ENCODE measurements around the gene ACAA1. TPM values are rescaled to one million over a fixed set of nuclear protein-coding genes. Genes with fewer than 3 reads are reported as not detected.

Gene ACAA1
- total and polyA plus RNA-seq, 2 of the 13 experiments (the other 11 are each of a cell fraction or from before 2014, with no cell fraction given), result 60.8 to 188 TPM

DNA sequence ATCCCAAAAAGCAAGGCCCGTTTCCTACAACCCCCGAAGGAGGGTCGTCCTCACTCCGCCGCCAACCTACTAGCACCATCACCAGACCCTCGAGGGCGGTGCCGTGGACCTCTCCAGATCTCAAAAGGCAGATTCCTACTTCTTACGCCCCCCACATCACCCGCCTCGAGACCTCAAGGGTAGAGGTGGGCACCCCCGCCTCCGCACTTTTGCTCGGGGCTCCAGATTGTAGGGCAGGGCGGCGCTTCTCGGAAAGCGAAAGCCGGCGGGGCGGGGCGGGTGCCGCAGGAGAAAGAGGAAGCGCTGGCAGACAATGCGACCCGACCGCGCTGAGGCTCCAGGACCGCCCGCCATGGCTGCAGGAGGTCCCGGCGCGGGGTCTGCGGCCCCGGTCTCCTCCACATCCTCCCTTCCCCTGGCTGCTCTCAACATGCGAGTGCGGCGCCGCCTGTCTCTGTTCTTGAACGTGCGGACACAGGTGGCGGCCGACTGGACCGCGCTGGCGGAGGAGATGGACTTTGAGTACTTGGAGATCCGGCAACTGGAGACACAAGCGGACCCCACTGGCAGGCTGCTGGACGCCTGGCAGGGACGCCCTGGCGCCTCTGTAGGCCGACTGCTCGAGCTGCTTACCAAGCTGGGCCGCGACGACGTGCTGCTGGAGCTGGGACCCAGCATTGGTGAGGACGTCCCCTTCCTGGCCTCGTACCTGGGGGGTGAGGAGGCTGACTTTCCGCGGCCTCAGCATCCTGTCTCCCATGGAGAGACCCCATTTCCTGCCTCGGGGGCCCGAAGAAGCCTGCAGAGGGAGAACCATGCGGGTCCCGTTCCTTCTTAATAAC, 1.6 kb upstream of the ACAA1 start, which contains the start of gene MYD88 (continued):
- TF ChIP-seq ZBTB21 (CRISPR knock-in tag; IDR thresholded peaks at IDR 0.05), result no peak
- TF ChIP-seq ZNF136 (CRISPR knock-in tag; IDR thresholded peaks at IDR 0.05; ENCODE audit: low read depth), result no peak
- no peak for TF ChIP-seq NR1H2 (CRISPR knock-in tag; IDR thresholded peaks at IDR 0.05; ENCODE audit: borderline replicate concordance, low read depth)
- TF ChIP-seq ZNF260 (CRISPR knock-in tag; IDR thresholded peaks at IDR 0.05; ENCODE audit: borderline replicate concordance, low read depth), result no peak
- TF ChIP-seq, protein P1, sequence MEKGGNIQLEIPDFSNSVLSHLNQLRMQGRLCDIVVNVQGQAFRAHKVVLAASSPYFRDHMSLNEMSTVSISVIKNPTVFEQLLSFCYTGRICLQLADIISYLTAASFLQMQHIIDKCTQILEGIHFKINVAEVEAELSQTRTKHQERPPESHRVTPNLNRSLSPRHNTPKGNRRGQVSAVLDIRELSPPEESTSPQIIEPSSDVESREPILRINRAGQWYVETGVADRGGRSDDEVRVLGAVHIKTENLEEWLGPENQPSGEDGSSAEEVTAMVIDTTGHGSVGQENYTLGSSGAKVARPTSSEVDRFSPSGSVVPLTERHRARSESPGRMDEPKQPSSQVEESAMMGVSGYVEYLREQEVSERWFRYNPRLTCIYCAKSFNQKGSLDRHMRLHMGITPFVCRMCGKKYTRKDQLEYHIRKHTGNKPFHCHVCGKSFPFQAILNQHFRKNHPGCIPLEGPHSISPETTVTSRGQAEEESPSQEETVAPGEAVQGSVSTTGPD (CRISPR knock-in tag; IDR thresholded peaks at IDR 0.05), result no peak
- TF ChIP-seq, protein P2, sequence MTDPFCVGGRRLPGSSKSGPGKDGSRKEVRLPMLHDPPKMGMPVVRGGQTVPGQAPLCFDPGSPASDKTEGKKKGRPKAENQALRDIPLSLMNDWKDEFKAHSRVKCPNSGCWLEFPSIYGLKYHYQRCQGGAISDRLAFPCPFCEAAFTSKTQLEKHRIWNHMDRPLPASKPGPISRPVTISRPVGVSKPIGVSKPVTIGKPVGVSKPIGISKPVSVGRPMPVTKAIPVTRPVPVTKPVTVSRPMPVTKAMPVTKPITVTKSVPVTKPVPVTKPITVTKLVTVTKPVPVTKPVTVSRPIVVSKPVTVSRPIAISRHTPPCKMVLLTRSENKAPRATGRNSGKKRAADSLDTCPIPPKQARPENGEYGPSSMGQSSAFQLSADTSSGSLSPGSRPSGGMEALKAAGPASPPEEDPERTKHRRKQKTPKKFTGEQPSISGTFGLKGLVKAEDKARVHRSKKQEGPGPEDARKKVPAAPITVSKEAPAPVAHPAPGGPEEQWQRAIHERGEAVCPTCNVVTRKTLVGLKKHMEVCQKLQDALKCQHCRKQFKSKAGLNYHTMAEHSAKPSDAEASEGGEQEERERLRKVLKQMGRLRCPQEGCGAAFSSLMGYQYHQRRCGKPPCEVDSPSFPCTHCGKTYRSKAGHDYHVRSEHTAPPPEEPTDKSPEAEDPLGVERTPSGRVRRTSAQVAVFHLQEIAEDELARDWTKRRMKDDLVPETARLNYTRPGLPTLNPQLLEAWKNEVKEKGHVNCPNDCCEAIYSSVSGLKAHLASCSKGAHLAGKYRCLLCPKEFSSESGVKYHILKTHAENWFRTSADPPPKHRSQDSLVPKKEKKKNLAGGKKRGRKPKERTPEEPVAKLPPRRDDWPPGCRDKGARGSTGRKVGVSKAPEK (CRISPR knock-in tag; IDR thresholded peaks at IDR 0.05; ENCODE audit: borderline replicate concordance), result no peak; the same call in 1 of the 2 replicates
- peak; percentile 89 for TF ChIP-seq ZSCAN21 (CRISPR knock-in tag; IDR thresholded peaks at IDR 0.05; ENCODE audit: borderline replicate concordance)
- TF ChIP-seq TCF7L2 (IDR thresholded peaks at IDR 0.05; ENCODE audit: low read depth, low read length), result no peak
- TF ChIP-seq ZNF83 (CRISPR knock-in tag; IDR thresholded peaks at IDR 0.05; ENCODE audit: borderline replicate concordance), result peak; percentile 38; the same call in 1 of the 2 replicates
- TF ChIP-seq ELF1 (CRISPR knock-in tag; IDR thresholded peaks at IDR 0.05), result peak; percentile 47; the same call in 1 of the 2 replicates
- TF ChIP-seq SATB2 (CRISPR knock-in tag; IDR thresholded peaks at IDR 0.05), result no peak
- peak; percentile 79 for TF ChIP-seq ZNF563 (CRISPR knock-in tag; IDR thresholded peaks at IDR 0.05)
- TF ChIP-seq, protein P3, sequence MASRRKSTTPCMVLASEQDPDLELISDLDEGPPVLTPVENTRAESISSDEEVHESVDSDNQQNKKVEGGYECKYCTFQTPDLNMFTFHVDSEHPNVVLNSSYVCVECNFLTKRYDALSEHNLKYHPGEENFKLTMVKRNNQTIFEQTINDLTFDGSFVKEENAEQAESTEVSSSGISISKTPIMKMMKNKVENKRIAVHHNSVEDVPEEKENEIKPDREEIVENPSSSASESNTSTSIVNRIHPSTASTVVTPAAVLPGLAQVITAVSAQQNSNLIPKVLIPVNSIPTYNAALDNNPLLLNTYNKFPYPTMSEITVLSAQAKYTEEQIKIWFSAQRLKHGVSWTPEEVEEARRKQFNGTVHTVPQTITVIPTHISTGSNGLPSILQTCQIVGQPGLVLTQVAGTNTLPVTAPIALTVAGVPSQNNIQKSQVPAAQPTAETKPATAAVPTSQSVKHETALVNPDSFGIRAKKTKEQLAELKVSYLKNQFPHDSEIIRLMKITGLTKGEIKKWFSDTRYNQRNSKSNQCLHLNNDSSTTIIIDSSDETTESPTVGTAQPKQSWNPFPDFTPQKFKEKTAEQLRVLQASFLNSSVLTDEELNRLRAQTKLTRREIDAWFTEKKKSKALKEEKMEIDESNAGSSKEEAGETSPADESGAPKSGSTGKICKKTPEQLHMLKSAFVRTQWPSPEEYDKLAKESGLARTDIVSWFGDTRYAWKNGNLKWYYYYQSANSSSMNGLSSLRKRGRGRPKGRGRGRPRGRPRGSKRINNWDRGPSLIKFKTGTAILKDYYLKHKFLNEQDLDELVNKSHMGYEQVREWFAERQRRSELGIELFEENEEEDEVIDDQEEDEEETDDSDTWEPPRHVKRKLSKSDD (CRISPR knock-in tag; IDR thresholded peaks at IDR 0.05; ENCODE audit: low read depth), result peak; percentile 51; the same call in 1 of the 2 replicates
- TF ChIP-seq KDM1A (CRISPR knock-in tag; IDR thresholded peaks at IDR 0.05), result no peak
- TF ChIP-seq SIN3B (IDR thresholded peaks at IDR 0.05; ENCODE audit: low read length), result no peak
- TF ChIP-seq RBM39 (IDR thresholded peaks at IDR 0.05; ENCODE audit: low read depth, low read length, poor library complexity, severe bottlenecking), result peak; percentile 86
- TF ChIP-seq, protein P4, sequence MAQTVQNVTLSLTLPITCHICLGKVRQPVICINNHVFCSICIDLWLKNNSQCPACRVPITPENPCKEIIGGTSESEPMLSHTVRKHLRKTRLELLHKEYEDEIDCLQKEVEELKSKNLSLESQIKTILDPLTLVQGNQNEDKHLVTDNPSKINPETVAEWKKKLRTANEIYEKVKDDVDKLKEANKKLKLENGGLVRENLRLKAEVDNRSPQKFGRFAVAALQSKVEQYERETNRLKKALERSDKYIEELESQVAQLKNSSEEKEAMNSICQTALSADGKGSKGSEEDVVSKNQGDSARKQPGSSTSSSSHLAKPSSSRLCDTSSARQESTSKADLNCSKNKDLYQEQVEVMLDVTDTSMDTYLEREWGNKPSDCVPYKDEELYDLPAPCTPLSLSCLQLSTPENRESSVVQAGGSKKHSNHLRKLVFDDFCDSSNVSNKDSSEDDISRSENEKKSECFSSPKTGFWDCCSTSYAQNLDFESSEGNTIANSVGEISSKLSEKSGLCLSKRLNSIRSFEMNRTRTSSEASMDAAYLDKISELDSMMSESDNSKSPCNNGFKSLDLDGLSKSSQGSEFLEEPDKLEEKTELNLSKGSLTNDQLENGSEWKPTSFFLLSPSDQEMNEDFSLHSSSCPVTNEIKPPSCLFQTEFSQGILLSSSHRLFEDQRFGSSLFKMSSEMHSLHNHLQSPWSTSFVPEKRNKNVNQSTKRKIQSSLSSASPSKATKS (CRISPR knock-in tag; IDR thresholded peaks at IDR 0.05), result no peak
- TF ChIP-seq KDM6A (CRISPR knock-in tag; IDR thresholded peaks at IDR 0.05; ENCODE audit: low read depth), result no peak
- no peak for TF ChIP-seq SIX1 (CRISPR knock-in tag; IDR thresholded peaks at IDR 0.05; ENCODE audit: borderline replicate concordance)
